Fibroblast of mammary gland (primary cell): ENCODE results near the gene AGAP1.

ENCODE experiments used
- DNase-seq: peaks from one replicate; pipeline ENCODE4 v3.0.0-alpha.2; 2010; ENCODE audit warnings: low read depth
- H3K4me3 ChIP-seq: 2 replicates; pipeline ENCODE4 v1.5.1; 2011; ENCODE audit warnings: low read depth, mild to moderate bottlenecking, low read length, moderate library complexity; ENCODE audit not compliant: control insufficient read depth
- CTCF ChIP-seq: conservative IDR thresholded peaks from 2 replicates; pipeline ENCODE4 v1.5.1; 2011; ENCODE audit warnings: low read depth, low read length, inconsistent platforms; ENCODE audit not compliant: control insufficient read depth, insufficient read depth

AGAP1 gene

GRCh38 chr2:236166796-236167296 is 673.0 kb downstream of the AGAP1 start:
- no peak for TF ChIP-seq CTCF
- no peak overlapping the region for H3K4me3 ChIP-seq
- DNase-seq = no peak

- DNase-seq = peak; percentile 45
- no peak for TF ChIP-seq CTCF
- H3K4me3 ChIP-seq = no peak overlapping the region
Measured at GRCh38 chr2:236167297-236168109, 673.7 kb downstream of the AGAP1 start.

- DNase-seq = peak; percentile 40
Measured at GRCh38 chr2:236168110-236169080, 674.6 kb downstream of the AGAP1 start, which contains the start of gene GBX2. Gene GBX2, minus strand, starts transcription at chr2:236168386. Its CDS starts 415 bp downstream, at chr2:236167971.

GRCh38 chr2:236169151-236169721 is 675.4 kb downstream of the AGAP1 start:
- TF ChIP-seq CTCF = no peak
- no peak overlapping the region for H3K4me3 ChIP-seq
- DNase-seq = no peak

More at GRCh38 chr2:236168110-236169080, 674.6 kb downstream of the AGAP1 start, which contains the start of gene GBX2:
- H3K4me3 ChIP-seq = no peak within 1 kb of the TSS
- TF ChIP-seq CTCF = no peak

- no peak for TF ChIP-seq CTCF
- no peak for DNase-seq
- no peak overlapping the region for H3K4me3 ChIP-seq
Measured at GRCh38 chr2:236169741-236170589, 676.1 kb downstream of the AGAP1 start.
